ENCODE measurements around the gene BORCS8.

GRCh38 chr19:19138109-19138981, 53.6 kb downstream of the BORCS8 start, which contains the start of gene TMEM161A:
- no peak for TF ChIP-seq CTCF (conservative IDR thresholded peaks at IDR 0.05; ENCODE audit: low read length)
- no peak for TF ChIP-seq EZH2phosphoT487 (IDR thresholded peaks at IDR 0.05; ENCODE audit: borderline replicate concordance)
